Activated CD8-positive, alpha-beta memory T cell treated with anti-CD3 and anti-CD28 coated beads, Interleukin-2, amount 50 U/mL, for 48 hours (primary cell): Measurements from ENCODE around the gene ADAMTS2.
"Not testable (repeated sequence)": the region's sequence is repeated elsewhere in the genome, so short reads cannot be mapped to it uniquely, and the experiment has no call there.

Experiments used
- DNase-seq: peaks from one replicate; pipeline ENCODE4 v3.0.0-alpha.2; 2020

Gene ADAMTS2

DNA sequence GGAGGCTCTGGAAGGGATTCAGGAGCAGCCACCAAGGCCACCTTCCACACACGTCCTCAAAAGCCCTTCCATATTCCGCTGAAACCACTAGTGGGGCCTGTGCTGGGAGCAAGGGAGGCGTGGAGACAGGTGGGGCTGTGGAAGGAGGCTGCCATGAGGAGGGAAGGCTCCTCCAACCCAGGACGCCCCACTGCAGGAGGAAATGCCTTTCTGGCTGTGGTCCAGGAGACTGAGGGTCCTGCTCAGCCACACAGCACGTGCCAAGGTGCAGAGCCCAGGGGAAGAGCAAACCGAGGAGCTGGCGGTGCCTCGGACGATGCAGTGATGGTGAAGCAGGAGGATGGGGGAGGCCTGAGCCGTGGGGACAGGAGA is 49.5 kb downstream of the ADAMTS2 start:
- DNase-seq = no peak

DNA sequence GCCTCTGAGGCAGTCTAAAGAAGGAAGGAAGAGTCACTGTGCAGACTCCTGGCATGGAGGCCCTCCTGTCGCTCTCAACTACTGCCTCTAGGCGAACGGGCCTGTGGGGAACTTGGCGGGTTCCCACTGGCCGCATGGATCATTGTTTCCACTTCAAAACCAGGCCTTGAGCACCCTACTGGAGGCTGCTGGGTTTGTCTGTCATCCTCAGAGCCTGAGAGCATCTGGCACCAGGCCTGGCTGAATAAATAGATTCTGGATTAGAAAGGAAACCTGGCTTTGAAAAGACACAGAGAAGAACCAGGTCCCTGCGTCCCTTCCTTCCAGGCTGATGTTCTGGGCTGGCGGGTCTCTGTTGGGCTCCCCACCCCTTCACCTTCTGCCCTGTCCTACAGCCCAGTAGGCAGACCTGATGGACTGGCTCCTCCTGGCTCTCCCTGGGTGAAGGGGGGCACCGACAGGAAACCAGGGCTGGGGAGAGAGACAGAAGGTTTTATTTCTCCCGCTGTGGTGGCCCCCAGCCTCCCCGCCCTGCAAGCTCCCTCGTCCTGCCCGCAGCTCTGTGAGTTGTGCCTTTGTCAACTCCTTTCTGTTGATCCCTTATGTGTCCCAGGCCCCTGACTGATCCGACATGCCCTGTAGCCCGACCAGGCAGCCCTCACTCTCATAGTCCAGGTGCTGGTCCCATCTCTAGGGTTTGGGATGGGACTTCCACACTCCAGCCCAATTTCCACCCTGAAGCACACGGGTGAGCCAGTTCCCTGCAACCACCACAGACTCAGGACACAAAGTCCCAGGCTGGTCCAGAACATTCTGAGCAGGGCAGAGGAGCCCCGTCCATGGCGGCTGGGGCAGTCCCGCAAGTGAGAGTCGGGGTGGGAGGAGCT is 50.1 kb downstream of the ADAMTS2 start:
- DNase-seq = no peak

DNA sequence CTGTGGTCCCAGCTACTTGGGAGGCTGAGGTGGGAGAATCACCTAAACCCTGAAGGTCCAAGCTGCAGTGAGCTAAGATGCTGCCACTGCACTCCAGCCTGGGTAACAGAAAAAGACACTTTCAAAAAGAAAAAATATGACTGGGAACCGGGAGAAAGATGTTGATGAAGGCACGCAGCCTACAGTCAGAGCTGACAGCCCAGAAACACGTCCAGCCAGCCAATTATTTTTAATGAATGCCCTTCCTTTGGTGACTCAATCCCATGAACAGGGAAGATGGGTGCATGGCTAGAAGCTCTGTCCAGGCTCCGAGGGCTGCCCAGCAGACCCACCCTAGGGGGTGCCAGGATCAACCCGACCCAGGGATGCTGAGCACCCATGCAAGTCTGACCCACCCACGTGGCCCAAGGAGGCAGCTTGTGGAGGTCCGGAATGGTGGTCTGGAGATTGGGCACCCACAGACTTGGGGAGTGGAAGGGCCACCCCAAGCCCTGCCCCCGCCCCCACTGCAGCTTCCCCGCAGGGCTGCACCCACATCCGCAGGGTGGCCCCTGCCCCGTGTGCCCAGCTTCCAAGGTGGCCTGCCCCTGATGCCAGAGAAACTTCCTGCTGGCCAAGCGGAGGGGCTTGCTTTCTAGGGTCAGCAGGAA is 51.0 kb downstream of the ADAMTS2 start:
- DNase-seq = no peak

DNA sequence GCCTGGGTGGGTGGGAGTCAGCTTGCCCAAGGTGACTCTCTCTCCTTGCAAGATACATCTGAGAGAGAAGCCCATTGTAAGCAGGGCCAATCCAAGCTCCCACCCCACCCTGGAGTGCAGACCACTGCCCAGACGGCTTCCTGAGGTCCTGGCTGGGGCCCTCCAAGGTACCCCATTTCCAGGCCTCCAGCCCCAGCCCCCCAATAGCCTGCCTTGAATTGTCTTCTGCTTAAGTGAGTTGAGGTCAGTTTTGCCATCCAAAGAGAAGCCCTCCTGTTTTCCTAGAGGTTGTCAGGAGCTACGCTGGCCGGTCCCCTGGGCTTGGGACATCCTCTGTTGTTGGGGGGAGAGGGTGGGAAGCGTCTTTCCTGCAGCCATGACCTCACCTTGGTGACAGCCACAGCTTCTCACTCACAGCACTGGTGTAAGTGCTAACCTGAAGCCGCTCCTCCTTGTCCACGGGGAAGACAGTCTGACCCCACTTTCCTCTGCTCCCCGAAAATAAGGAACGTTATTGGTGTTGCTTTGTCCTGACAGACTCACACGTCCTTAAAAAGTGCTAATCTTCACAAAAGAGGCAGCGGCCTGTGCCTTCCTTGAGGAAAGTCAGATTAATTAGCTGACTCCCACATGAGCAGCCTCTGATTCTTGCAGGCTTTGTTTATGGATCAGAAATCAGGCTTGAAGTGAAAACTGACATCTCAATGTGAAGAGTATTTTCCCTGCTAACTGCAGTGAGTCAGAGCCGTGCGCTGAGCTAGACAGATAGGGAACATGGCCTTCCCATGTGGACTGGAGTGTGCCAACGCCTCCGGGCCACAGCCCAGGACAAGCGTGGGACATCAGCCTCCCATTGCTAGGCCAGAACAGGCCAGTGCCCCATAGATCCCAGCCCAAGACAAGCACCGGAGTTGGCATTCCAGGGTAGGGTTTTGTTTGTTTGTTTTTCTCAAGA is 52.3 kb downstream of the ADAMTS2 start:
- no peak for DNase-seq

DNA sequence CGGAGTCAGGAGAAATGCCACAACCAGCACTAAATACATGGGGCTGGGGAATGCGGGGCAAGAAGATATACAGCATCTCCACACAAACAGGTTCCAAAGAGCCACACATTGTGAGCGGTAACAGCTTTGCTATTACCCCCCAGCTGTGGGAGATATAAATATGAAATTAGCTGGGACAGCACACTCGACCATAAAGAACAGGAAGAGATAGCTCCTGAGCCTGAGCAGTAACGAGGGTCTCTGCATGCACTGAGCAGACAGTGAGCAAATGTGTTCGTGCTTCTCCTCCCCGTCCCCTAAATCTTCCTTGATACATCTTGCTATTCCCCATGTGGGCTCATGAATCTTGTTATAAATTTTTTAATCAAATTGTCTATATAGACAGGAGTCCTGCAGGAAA is 53.1 kb downstream of the ADAMTS2 start:
- DNase-seq = no peak

DNA sequence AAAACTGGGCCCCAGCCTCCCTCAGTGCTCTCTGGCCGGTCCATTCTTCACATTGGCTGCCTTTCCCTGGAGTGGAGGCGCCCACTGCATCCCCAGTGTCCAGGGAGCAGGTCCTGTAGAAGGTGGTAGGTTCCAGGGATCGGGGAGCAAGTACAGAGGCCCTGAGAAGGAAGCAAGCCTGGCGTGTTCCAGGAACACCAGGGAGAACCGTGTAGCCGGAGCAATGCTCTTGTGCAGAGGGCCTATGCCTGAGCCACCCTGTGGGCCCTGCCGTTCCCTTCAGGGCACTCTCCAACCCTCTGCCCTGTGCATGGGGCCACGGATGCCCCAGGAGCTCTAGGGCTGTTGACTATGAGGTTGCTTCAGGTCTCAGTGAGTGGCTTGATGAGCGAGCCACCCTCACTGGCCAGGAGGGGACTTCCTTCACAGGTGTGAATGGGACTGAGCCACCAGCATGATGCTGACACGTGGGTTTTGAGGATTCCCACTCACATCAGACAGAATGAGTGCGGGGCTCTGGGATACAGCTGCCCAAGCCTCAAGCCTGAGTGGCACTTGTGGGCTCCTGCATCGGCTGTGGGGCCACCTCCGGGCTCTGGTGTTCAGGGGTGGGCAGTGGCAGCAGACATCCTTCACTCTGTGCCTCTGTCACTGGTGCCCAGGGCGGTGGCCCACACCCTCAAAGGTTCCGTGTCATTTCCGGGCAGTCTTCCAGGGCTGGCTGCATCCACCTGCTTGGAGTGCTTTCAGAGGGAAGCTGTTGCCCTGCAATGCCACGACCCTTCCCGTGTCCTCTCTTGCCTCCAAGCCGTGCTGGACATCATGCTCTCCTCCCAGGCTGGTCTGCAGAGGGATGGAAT is 54.4 kb downstream of the ADAMTS2 start:
- no peak for DNase-seq

DNA sequence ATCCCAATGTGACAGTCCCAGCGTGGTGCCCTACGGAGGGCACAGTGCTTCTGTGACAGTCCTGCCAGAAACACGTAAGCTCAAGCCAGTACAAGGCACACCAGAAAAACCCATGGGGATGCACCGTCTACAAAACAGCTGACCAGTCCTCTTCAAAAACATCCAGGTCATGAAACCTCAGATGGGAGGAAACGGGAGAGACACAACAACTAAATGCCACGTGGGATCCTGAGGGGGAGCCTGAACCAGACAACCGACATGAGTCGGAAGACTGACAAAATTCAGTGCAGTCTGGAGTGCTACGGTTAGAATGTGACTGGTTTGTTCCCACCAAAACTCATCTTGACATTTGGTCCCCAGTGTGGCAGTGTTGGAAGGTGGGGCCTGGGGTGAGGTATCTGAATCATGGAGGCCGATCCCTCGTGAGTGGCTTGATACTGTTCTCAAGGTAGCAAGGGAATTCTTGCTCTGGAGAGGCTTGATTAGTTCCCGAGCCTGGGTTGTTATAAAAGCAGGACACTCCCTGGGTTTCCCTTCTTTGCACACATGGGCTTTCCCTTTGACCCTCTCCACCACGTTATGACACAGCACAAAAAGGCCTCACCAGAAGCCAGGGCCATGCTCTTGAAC is 55.4 kb downstream of the ADAMTS2 start:
- DNase-seq = no peak

DNA sequence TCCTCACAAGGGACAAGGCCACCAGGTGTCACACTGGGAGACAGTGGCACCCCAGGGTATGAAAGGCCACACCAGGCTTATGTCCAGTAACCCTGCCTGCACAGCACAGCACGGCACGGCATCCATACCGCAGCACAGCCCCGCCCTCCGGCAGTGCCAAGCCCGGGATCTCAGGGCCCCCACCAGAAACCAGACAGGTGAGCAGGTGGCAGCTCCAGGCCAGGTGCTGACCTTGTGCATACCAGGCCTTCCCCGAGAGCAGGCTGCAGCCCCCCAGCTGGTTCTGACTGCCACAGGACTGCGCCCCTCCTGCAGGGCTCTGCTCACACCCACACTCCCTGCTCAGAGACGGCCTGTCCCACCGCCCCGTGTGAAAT is 56.5 kb downstream of the ADAMTS2 start:
- no peak for DNase-seq

DNA sequence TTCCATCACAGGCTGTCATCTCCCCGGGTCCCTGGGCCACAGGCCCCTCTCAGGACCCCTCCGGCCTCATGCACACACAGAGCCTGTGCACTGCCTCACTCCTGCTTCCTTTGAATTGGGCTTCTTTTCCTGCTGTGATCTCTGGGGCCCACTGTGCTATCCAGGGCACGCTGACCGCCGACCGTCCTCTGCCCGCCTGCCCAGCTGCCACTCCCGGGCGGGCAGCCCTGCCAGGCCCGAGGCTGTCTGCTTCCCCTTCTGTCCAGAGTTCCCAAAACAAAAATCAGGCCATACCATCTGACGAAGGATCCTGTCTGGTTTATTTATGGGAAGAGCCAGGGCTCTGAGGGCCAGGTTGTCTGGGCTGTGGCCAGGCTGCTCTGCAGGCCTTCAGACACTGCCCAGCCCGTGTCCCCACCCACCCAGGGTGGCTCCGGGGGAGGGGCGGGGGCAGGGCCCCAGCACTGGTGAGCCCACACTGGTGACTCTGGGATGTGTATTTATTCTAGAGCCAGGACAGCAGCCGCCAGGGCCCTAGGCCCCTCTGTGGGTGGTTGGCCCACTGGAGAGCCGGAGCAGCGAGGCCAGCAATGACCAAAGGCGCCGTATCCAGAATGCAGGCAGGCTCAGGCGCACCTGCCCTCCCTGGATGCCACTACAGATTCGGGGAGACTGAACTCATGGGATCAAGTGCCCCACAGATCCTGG is 57.0 kb downstream of the ADAMTS2 start:
- no peak for DNase-seq

DNA sequence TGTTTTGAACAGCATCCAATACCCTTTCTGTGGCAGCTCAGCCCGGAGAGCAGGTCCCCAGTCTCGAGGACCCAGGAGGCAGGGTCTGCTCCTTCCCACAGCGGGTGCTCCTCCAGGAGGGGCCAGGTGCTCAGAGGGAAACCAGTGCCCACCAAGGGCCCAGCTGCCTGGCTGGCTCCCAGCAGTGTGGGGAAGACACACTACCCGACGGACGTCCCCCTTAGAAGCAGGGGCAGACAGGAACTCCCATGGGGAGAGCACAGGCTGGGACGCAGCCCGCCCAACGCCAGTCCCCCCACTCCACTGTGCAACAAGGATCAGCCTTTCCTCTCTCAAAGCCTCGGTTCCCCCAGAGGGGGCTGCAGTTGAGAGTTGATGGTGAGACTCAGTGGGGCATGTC is 57.6 kb downstream of the ADAMTS2 start:
- DNase-seq = no peak

DNA sequence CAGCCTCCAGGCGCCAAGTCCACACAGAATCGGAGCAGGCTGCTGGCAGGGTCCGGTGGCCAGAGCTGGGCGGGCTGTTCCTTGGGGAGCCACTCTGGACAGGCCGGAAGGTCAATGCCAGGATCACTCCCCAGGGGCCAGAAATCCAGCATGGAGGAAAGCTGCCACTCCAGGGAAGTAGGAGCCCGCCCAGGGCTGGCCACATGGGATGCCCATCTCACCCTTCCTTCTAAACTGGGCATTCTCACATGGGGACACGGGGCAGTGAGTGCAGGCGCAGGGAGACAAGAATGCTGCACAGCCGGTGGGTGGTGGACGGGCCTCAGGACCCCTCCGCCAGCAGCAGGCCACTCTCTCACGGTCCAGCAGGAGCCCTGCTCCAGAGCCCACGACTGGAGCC is 58.2 kb downstream of the ADAMTS2 start:
- no peak for DNase-seq

DNA sequence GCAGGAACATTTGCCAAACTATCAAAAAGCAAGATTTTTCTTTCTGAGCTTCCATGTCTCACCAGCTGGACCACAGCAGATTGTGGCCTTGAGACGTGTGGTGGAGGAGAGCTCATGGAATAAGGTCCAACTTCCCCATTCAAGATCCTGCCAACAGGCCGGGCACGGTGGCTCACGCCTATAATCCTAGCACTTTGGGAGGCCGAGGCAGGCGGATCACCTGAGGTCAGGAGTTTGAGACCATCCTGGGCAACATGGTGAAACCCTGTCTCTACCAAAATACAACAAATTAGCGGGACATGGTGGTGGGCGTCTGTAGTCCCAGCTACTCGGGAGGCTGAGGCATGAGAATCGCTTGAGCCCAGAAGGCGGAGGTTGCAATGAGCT is 59.5 kb downstream of the ADAMTS2 start:
- DNase-seq = not testable (repeated sequence)

DNA sequence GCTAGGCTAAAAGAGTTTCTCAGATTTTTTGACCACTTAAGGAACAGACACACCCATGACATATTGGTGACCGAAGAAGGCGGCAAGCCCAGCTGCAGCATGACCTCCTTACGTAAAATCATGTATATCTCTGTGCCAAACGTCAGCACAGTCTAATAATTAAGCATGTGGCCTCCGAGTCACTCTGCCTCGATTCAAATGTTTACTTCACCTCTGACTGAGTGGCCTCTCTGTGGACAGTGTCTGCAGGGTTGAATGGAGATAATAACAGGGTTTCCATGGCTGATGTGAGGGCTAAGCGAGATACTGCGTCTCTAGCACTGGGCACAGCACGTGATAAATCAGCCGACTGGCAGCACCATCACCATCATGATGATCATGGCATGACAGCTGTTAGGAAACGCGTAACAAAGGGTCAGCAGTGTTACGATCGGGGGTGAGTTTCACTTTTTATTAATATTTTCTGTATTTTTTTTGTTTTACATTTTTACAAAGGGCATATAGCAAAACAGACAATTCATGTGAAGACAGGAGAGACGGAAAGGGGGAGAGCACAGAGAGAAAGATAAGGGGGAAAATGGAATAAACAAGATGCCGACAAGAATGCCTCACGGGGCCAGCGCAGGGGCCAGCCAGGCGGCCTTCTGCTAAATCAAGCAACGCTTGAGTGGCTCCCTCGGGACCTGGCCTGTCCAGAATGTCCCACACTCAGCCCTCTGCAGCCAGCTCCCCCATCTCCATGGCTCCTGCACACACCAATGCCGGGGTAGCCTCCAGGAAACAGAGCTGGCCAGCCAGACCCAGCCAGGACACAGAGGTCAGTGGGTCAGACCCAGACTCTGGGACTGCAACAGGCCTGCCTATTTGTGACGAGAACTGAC is 60.3 kb downstream of the ADAMTS2 start:
- no peak for DNase-seq

DNA sequence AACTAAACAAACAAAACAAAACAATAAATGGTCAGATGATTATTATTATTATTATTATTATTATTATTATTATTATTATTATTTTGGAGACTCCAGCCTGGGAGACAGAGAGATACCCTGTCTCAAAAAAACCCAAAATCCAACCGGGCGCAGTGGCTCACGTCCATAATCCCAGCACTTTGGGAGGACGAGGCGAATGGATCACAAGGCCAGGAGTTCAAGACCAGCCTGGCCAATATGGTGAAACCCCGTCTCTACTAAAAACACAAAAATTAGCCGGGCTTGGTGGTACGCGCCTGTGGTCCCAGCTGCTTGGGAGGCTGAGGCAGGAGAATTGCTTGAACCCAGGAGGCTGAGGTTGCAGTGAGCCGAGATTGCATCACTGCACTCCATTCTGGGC is 61.4 kb downstream of the ADAMTS2 start:
- DNase-seq = not testable (repeated sequence)

DNA sequence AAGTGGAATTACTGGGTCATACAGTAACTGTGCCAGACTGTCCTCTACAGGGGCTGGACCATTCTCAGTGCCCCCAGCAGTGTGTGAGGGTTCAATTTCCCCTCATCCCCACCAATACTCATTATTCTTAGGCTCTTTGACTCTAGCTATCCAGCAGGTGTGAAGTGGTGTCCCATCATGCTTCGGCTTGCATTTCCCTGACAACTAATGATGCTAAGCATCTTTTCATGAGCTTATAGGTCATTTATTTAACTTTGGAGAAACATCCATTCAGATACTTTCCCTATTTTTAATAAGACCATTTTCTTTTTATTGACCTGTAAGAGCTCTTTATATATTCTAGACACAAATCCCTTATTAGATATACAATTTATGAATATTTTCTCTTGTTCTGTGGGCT is 63.6 kb downstream of the ADAMTS2 start:
- DNase-seq = no peak

DNA sequence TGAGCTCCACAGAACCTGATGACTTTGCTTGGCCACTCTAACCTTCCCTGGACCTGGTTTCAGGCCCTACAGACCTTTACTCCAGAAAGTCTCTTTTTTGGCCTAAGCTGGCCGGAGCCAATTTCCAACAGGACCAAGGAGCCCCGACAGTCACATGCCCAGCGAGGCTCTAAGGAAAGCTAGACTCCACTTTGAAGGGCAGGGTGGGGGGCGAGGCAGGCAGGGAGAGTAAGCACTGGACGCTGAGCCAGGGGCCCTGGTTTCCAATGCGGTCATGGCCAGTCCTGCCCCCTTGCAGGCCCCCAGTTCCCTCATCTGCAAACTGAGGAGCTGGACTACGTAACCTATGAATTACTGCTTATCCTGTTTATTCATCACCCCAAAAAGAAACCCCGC is 65.2 kb downstream of the ADAMTS2 start:
- DNase-seq = no peak

DNA sequence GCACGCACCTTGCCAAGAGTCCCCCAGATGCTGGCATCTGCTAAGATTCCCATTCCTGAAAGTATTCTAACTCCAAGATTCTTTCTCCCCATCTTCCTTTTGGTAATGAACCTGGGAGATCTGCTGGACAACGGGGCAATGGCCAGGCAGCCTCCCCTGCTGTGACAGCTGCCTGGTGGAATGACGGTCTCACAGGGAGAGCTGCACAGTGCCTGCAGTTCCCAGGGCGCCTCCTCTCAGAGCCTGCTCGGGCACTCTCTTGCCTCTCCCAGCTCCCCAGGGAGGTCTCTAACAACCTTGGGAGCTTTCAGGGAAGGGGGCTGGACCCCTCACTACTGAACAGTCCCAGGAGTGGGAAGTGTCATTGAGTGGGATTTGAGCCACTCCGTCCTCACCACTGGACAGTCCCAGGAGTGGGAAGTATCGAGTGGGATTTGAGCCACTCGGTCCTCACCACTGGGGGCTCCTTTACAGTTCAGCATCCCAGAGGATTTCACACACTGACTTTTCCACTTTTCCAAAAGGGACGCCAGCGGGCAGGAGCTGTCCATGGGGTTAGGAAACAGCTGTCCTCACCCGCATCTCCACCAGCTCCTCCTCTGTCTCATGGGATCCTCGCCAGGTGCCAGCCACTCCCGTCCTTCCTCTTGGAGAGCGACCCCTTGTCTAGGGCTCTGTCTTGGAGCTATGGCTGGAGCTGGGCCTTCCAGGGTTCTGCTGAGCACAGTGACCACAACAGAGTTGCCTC is 65.7 kb downstream of the ADAMTS2 start:
- no peak for DNase-seq

DNA sequence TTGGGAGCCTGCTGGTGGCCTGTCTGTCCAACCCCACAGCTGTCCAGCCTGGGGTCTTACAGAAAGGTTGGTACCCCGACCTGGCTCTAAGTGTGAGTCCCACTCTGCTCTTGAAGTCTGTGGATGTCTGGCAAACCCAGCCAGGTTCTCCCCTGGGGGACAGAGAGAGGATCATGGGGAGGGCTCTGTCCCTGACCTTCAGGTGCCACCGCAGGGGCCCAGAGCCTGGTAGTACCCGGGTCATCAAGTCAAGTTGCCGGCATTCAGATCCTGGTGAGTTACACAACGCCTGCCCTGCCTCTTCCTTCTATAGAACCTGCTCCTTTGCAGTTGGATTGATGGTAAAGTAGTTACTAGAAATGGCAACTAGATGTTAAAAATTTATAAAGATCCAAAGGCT is 66.7 kb downstream of the ADAMTS2 start:
- DNase-seq = no peak

DNA sequence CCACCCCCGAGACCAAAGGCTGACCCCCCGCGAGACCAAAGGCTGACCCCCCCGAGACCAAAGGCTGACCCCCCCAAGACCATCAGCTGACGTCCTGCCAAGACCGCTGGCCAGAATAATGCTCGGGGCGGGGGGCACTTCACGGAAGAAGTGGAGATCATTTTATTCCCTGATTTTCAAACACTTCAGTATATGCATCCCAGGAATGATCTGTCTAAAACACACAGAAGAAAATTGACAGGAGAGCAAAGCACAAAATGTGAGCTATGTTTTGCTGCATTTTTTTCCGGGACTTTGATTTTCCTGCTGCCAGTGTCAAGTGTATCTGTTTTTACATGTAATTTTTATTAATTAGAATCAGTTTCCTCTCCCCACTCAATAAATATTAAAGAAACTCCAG is 67.1 kb downstream of the ADAMTS2 start:
- DNase-seq = no peak
